Measurements from ENCODE around the gene SESN1.

Gene SESN1

DNA sequence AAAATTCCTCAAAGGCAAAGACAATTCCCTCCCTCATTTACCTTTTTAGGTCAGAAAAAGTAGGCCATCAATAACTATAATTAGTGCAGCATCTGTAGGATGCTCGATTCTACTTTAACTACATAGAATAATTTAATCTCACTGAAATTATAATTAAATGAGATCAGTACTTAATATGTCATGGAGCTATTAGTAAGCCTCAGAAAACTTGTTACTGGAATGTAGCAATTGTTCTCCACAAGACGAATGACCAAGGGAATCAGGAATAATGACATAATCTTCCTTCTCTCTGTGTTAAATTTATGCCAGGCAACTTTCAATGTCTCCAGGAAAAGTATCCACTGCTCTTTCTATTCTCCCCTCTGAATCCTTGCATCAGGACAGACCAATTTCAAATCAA lies 34.1 kb downstream of the SESN1 start:
- no peak for DNase-seq (ENCODE audit: low read depth)

DNA sequence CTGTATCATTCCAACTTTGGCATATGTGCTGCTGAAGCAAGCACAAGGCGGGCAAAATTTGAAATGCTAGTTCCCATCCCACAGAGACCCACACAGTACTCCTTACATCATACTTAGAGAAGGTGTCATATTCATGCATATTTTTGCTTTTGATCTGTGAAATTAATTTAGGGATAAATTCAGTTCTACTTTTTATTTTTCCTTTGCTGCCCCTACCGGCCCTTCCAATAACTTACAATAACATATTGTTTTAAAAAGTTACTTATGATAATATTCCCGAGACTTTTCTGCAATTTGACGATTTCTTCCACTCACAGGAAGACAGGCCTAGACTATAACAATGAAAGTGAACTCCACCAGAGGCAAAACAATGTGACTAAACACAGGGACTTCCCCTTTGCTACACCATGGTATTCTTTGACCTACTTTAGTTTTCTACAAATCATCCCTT lies 35.0 kb downstream of the SESN1 start:
- no peak for DNase-seq (ENCODE audit: low read depth)

DNA sequence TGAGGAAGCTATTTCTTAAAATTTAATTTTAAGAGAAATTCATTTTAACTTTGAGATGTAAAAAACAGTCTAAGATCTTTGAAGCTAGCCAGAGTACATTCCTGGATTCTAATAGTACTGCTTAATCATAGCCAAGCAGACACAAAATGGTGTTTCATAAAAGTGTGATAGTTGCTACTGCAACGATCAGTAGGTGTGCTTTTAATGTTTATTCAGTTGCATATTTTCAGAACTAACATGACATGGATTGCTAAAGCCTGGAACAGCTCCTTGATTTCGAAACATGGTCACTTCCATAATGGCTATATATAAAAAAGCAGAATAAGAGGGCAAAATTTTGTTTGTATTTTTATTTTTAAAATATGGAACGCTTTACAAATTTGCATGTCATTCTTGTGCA lies 35.5 kb downstream of the SESN1 start:
- DNase-seq (ENCODE audit: low read depth) = no peak

DNA sequence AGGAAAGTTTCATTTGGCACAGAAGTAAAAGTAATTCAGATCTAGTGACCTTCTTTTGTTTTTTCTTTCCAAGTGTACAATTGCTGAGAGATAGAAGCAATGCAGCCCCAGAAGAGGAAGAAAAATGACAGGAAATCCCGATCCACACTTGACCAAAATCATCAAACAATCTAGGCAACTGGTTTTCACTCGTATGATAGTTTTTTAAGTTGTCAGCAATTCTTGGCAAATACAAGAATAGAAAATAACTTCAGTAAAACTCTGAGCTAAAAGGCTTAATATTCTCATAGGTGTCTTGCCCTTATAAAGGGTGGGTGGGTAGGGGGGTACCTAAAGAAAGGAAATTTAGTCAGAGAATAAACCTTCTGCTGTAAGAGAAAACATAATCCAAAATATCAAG lies 36.0 kb downstream of the SESN1 start:
- no peak for DNase-seq (ENCODE audit: low read depth)

DNA sequence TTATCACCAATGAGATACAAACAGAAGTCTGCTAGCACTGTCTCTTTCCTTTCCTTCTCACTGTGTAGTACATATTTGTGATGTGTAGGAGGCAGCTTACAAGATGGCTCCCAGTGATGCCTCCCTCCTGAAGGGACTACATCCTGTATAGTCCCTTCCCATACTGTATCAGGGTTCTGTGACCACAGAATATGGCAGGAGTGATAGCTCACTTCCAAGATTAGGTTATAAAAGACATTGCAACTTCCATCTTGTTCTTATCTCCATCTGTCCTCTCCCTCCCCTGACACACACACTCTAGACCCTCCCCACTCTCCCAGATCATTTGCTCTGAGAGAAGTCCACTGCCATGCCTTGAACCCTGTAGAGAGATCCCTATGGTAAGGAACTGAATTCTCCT lies 38.0 kb downstream of the SESN1 start:
- no peak for DNase-seq (ENCODE audit: low read depth)

DNA sequence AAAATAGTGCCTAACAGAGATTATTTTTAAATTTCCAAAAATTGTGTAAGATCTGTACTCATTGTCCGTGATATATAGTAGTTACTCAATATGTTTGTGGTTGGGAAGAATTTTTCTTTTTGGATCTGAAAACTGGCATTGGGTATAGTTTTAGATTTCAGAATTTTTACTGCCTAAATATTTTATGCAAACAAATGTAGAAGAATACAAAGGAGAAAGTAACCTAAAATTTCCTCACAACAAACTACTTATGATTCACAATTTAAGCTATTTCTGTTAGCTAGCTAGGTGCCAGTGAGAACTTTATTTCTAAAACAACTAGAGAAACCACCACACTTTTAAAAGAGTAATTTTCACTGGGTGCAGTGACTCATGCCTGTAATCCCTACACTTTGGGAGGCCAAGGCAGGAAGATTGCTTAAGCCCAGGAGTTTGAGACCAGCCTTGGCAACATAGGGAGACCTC lies 38.8 kb downstream of the SESN1 start:
- no peak for DNase-seq (ENCODE audit: low read depth)

DNA sequence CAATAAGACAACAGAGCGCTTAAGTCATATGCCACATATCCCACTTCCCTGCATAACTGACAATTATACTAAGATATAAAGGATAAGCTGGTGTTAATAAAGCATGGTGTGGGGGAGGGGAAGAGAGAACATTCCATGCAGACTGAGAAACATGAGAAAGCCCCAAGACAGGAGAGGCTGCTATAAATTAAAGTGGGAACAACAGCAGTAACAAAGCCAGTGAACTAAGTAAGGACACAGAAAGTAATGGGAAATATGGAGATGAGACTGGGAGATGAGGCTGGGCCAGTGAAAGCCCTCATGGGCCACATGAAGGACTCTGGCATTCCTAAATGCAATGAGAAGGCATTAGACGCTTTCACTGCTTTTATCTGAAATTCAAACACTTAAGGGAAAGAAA lies 41.3 kb downstream of the SESN1 start:
- no peak for DNase-seq (ENCODE audit: low read depth)

DNA sequence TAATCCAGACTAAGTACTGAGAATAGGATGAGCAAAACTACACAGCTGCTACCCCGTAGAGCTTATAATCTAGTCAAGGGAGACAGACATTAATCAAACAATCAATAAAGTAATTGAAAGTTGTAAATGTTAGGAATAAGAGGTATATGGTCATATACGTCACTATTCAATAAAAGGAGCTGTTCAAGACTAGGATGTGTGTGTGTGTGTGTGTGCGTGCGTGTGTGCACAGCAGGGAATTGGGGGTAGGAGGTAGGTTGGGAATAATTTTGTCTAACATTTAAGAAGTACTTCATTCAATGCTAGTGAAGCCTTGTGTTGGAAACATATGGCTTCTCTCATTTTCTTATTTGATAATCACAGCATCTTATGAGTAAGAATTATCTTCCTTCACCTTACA lies 41.8 kb downstream of the SESN1 start:
- no peak for DNase-seq (ENCODE audit: low read depth)

DNA sequence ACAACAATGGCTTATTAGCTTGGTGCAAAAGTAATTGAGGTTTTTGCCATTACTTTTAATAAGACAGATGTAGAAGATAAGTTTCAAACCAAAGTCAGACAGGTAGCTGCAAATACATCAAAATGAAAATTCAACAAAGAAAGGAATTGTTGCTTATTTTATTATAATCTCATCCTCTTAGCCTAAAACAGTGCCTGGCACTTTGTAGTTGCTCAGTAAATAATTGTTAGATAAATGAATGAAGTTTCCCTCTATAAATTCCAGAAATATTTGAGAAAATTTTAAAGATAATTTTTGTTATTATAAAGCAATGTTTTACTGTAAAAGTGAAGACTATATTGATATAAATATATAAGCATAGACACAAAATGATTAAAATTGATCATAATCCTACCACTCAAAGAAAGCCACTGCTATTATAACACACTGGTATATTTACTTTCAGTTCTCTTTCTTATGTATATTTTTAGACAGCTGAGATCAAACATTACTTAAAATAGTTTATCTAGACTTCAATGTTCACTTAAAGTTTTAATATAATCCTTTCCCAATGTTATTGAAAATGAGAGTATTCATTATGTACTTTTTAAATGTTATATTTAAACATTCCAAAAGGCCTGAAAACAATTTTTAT lies 42.5 kb downstream of the SESN1 start:
- no peak for DNase-seq (ENCODE audit: low read depth)

DNA sequence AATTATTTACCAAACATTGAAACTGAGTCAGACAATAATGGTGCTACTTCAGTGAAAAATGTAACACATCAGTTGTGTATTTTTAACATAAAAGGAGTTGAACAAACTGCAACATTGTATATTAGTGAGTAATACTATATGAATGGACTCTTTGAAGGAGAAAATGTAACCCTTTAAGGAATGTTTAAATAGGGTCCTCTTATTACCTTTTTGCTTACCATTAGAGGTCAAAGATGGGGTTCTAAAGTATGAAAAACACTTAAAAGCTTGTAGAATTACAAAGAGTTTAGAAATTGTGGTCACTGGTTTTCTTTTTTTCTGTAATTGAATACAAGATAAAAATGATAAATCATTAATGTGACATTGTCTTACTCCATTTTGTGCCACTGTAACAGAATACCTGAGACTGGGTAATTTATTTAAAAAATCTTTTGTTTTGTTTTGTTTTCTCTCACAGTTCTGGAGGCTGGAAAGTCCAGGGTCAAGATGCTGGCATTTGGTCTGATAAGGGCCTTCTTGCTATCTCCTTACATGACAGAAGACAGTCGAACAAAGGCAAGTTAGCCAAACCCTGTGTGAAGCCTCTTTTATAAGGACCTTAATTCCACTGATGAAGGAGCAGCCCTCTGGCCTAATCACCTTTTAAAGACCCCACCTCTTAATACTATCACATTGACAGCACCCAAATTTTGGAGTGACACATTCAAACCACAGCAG lies 43.2 kb downstream of the SESN1 start:
- no peak for DNase-seq (ENCODE audit: low read depth)

DNA sequence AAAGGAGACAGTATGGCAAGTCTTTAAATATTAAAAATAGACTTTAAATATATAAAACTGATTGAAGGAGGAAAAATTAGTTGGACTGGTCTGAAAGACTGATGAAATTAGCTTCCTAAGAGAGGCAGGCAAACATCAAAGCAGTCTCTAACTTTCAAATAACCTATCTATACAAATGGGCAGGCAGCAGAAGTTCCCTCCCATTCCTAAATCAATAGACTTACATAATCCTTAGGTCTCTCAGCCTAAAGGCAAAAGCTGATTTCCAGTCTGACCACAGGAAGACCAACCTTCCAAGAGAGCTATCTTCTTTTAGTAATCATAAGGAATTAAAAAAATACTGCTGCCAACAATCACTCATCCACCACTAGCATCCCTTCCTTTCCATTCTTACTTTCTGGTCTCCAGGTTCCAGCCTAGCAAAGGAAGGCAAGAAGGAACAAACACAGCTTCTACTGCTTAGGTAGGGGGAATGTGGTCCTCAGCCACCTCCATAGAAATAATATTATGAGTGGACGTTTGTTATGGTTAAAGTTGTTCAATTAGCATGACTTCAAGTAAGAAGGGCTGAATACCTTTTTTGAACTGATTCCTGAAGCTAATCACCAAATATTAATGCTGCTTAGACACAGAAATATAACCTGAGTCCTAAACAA lies 44.1 kb downstream of the SESN1 start:
- no peak for DNase-seq (ENCODE audit: low read depth)

DNA sequence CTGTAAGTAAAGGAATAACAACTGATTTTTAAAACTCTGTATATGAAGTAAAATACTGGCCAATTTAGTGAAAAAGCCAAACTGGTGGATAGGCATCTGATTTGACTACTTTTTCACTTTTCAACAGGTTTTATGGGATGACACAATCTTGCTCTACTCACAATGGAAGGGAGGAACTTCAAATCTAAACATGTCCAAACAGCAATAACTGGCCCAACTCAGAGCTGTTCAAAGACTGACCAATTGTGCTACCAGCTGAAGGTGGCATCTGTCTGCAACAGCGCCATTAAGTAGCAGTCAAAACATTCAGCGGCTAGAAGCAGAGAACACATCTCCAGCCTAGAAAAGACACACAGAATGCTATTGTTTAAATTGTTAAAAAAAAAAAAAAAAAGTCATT lies 44.6 kb downstream of the SESN1 start:
- no peak for DNase-seq (ENCODE audit: low read depth)

DNA sequence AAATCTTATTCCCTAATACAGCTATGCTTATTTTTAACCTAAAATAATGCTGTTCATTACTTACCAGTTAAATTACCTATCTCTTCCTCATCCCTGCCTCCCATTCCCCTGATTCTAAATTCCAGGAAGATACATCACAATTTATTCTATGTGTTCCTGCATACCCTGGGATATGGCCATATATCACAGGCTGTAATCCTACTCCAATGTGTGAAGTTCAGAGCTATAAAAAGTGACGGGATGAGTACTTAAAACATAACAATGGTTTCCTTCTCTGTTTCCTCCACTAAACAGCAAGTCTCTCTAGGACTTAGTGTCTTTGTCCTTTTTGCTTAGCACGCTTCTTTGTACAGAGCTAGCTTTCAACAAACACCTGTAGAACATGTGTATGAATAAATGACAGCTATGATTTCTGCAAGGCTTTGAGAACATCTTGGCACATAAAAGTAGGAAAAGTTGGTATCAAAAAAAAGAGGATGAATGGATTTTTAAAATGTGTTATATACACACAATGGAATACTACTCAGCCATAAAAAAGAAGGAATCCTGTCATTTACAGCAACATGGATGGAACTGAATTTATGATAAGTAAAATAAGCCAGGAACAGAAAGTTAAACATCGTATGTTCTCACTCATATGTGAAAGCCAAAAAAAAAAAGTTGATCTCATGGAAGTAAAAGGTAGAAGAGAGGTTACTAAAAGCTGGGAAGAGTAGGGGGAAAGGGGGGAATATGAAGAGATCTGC lies 45.8 kb downstream of the SESN1 start:
- no peak for DNase-seq (ENCODE audit: low read depth)

DNA sequence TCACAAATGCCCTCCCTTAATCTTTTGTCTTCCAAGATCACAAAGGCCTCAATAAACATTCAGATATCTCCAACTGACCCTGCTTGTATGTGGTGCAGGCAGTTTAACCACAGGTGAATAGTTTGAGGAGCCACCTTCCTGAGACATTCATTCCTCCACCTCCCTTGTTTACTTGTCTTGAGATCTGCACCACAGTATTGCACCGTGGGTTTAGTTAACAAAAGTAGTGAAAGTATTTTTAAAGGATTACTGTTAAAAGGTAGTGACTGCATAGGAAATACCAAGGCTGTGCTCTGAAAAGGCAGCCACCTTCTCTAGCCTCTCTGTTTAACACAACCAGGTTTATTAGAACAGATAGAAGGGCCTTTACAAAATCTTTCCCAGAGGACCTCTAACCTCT lies 46.5 kb downstream of the SESN1 start:
- no peak for DNase-seq (ENCODE audit: low read depth)

DNA sequence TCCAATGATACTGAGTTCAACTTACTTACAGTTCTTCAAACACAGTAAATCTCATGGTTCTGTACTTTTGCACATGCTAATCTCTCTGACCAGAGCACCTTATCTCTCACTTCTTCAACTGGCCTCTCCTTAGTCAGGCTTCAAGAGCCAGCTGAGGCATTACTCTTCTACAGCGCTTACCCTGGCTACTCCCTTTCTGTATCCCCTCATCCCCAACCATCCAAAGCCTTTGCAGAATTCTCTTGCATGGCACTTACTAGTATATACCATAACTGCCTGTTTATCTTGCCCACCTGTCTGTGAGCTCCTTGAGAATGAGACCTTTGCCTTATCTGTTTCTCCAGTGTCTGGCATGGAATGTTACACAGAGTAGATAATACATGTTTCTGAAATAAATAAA lies 49.2 kb downstream of the SESN1 start:
- no peak for DNase-seq (ENCODE audit: low read depth)

DNA sequence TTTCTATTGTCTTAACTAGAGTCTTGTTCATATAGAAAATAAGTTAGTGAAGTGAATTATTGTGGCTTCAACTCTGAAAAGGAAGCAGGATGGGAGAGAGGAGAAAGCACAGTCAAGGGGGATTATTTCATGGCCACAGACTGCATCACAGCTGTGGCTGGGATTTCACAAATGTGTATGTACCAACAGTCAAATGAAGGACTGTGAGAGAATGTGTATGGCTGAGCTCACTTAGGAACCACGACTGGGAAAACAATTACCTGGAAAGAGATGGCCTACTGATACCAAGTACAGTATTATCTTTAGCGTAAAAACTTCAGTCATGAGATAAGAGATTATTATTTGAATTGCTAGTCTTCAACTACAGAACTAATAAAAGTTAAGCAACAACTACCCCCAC lies 54.9 kb downstream of the SESN1 start:
- DNase-seq (ENCODE audit: low read depth) = no peak

DNA sequence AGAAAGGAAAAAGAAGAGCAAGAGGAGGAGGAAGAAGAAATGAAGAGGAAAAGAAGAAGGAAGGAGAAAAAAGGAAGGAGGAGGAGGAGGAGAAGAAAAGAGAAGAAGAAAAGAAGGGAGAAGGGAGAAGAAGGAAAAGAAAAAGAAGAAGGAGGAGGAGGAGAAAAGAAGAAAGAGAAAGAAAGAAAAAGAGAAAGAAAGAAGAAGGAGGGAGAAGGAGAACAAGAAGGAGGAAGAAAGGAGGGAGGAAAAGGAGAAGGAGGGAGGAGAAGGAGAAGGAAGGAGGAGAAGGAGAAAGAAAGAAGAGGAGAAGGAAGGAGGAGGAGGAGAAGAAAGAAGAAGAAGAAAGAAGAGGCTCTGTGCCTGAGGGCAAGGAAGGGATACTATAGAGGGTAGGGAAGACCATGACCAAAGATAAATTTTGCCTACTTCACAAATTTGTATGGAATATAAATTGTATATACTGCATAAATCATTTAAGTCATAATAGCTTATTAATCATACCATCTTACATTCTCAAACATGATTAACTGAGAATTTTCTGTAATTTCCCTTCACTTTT lies 55.7 kb downstream of the SESN1 start:
- no peak for DNase-seq (ENCODE audit: low read depth)

DNA sequence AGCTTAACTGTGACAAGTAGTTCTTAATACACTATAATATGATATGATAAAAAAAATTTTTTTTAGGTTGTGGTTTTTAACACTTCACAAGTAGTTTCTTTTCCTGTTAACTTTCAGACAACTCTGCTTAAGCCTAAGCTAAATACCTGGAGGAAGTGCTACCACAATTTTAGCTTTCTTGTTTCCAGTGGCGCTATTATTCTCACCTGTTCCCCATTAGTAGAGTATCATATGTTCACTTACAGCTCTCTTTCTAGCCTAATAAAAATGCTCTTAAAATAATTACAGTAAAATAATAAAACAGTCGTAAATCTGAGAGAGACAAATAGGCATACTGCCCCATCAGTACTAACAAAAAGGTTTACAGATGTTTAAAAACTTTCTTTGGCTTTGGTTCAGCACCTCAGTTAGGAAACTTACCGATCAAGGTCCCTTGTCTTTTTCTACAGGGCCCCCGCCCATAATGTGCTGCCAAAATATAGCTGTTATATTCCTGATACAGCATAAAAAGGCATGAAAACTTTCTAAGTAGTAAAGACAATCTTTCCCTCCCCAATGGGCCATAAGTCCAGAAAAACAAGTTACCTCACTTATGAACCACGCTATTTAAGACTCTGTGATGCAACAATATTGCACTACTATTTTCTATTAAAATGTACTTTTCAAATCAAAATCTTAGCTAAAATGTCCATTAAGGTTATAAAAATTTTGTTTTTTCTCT lies 57.9 kb downstream of the SESN1 start:
- DNase-seq (ENCODE audit: low read depth) = no peak

DNA sequence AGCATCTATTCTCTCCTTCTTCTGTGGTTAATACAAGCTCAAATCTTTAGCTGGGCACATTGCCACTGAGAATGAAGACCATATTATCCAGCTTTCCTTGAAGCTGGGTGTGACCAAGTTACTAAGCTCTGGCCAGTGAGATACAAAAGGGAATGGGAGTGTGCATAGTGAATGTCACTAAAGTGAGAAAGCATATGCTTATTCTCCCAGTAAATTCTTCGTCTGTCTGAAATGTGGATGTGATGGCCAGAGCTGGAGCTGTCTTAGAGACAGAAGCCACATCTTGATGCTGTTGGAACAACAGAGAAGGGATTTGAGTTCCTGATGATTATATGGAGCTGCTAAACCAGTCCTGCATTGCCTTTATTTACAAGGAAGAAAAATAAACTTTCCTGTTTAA lies 60.1 kb downstream of the SESN1 start:
- DNase-seq (ENCODE audit: low read depth) = no peak

DNA sequence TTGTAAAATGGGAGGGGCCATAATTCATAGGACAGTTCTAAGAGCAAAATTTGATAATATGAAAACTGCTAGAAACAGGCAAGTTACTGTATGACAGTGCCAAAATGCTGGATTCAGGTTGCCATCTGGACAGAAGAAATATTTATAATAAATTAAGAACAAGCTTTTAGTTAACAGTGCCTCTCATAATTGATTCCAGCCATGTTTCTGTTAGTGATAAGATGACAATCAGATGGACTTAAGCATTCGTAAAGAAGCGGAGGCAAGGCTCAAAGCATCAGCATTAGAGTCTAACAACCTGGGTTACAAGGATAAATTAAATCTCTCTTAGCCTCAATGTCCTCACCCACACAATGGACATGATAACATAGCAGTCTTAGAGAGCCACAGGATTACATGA lies 61.0 kb downstream of the SESN1 start:
- DNase-seq (ENCODE audit: low read depth) = no peak

DNA sequence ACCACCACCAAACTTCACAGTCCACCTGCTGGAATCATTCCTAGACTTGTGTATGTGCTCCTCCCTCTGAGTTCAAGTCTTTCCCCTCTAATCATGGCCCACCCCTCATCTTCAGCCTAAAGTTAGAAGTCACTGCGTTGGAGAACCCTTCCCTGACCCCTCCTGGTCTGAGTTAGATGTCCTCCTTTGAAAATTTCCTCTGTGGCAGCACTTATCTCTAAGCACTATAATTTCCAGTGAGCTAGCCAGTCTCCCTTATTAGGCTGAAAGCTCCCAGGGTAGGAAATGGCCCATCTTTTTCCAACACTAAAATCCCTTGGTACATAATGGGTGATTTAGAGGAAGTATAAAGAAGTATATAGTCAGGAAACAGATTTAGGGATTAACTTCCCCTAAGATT lies 63.2 kb downstream of the SESN1 start:
- DNase-seq (ENCODE audit: low read depth) = no peak

DNA sequence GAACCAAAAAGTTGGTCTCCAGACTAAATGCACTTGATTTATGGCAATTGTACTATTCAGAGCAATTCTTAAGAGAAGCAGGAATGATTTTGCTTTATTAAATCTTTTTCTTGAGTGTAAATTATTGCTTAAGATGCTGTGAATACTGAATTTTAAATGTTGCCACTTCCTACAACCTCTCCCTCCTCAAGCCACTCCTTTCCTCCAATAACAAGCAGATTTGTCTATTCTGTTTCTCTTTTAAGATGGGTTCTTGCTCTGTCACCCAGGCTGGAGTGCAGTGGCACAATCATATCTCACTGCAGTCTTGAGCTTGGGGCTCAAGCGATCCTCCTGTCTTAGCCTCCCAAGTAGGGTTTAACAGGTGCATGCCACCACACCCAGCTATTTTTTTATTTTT lies 65.3 kb downstream of the SESN1 start:
- no peak for DNase-seq (ENCODE audit: low read depth)

All from stimulated activated CD8-positive, alpha-beta memory T cell treated with anti-CD3 and anti-CD28 coated beads, Interleukin-12 subunit alpha, Interleukin-12 subunit beta, amount 100 ng/mL, for 4 hours (primary cell).